GM12874 (cell line): ENCODE results near the gene ZNF780B.

ENCODE experiments used
- CTCF ChIP-seq: IDR thresholded peaks from 2 replicates; pipeline ENCODE4 v1.5.1; 2011; ENCODE audit warnings: low read depth, mild to moderate bottlenecking, control low read depth, low read length, moderate library complexity; ENCODE audit not compliant: insufficient read depth

The ZNF780B gene

DNA sequence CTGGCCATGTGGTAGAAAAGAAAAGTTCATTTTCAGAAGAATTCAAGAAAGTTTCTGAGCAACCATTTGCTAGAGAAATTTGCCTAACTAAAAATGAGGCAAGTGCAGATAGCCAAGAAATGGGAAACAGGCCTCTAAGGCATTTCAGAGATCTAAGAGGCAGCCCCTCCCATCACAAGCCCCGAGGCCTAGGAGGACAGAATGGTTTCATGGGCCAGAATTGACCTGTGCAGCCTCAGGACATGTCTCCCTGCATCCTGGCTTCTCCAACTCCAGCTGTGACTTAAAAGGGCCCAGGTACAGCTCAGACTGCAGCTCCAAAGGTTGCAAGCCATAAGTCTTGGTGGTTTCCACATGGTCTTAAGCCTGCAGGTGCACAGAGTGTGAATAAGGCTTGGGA is 62.4 kb downstream of the ZNF780B start:
- TF ChIP-seq CTCF: no peak

- no peak for TF ChIP-seq CTCF
These were observed 68.4 kb downstream of the ZNF780B start for GRCh38 chr19:39987596-39987995.

- no peak for TF ChIP-seq CTCF
These were observed 68.9 kb downstream of the ZNF780B start for GRCh38 chr19:39987167-39987566.

- TF ChIP-seq CTCF: no peak
These were observed 69.4 kb downstream of the ZNF780B start for GRCh38 chr19:39986643-39987042.

GRCh38 chr19:39983695-39984300 is 72.2 kb downstream of the ZNF780B start:
- TF ChIP-seq CTCF: no peak

DNA sequence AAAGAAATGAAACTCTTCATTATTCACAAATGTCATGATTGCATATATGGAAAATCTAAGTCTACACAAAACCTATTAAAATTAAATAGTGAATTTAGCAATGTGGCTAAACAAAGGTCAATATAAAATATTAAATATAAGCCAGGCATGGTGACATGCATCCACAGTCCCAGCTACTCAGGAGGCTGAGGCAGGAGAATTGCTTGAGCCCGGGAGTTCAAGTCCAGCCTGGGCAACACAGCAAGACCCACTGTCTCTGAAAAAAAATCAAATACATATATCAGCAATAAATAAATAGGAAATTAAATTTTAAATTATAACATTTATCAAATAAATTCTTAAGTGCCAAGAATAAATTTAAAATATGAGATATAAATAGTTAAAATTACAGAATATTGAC is 73.1 kb downstream of the ZNF780B start:
- no peak for TF ChIP-seq CTCF
